ENCODE measurements around the gene ATP5F1A. TPM values are rescaled to one million over a fixed set of nuclear protein-coding genes. Genes with fewer than 3 reads are reported as not detected.

The ATP5F1A gene
- total RNA-seq, 1 experiment from 2014 or later = 479 TPM

- no peak for TF ChIP-seq EZH2 (IDR thresholded peaks at IDR 0.05; ENCODE audit: borderline replicate concordance, low read depth, low read length, poor library complexity, severe bottlenecking)
- TF ChIP-seq, protein P1, sequence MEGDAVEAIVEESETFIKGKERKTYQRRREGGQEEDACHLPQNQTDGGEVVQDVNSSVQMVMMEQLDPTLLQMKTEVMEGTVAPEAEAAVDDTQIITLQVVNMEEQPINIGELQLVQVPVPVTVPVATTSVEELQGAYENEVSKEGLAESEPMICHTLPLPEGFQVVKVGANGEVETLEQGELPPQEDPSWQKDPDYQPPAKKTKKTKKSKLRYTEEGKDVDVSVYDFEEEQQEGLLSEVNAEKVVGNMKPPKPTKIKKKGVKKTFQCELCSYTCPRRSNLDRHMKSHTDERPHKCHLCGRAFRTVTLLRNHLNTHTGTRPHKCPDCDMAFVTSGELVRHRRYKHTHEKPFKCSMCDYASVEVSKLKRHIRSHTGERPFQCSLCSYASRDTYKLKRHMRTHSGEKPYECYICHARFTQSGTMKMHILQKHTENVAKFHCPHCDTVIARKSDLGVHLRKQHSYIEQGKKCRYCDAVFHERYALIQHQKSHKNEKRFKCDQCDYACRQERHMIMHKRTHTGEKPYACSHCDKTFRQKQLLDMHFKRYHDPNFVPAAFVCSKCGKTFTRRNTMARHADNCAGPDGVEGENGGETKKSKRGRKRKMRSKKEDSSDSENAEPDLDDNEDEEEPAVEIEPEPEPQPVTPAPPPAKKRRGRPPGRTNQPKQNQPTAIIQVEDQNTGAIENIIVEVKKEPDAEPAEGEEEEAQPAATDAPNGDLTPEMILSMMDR (conservative IDR thresholded peaks at IDR 0.05; ENCODE audit: low read depth, low read length) = no peak
- no peaks in the 10 kb centered on the region for H3K36me3 ChIP-seq (ENCODE audit: insufficient read depth, low read length, poor library complexity, severe bottlenecking)
- ChIA-PET POLR2A (ENCODE audit: low non-redundant PET) (interaction anchor here (0.6 kb wide), 1 partner anchor 101 kb away, joined by 4 read pairs; no protein-coding TSS in a partner anchor), CTCF (no interaction called here)
- peak within 1 kb of the TSS; percentile 72 for H3K4me3 ChIP-seq (ENCODE audit: low read depth, low read length, poor library complexity, severe bottlenecking)
- H3K9me3 ChIP-seq (ENCODE audit: low read depth, low read length, poor library complexity, severe bottlenecking) = no peaks in the 10 kb centered on the region
- peak; percentile 76 for DNase-seq (ENCODE audit: low spot score)
- intact Hi-C loops (cut with micrococcal nuclease; ENCODE audit: unreplicated experiment) = loop anchor here (2.0 to 10.0 kb wide), 3 partner anchors 100 to 407 kb away; no protein-coding TSS in a partner anchor
- BruUV-seq (replicated peaks) = no TSS peak
- peak within 1 kb of the TSS; percentile 69 for H3K27ac ChIP-seq (ENCODE audit: low read depth, low read length, poor library complexity, severe bottlenecking)
- peaks cover 5% of the 10 kb centered on the region for H3K4me1 ChIP-seq (ENCODE audit: insufficient read depth, low read length, poor library complexity, severe bottlenecking)
- H3K27me3 ChIP-seq (replicated peaks; ENCODE audit: insufficient read depth, low read depth, low read length, poor library complexity) = no peaks in the 10 kb centered on the region
These were observed 26.3 kb downstream of the ATP5F1A start, which contains the start of gene PSTPIP2 for GRCh38 chr18:46071653-46072375. PSTPIP2 (minus strand) TSS chr18:46072260; CDS start chr18:46072188, 72 bp downstream.

DNA sequence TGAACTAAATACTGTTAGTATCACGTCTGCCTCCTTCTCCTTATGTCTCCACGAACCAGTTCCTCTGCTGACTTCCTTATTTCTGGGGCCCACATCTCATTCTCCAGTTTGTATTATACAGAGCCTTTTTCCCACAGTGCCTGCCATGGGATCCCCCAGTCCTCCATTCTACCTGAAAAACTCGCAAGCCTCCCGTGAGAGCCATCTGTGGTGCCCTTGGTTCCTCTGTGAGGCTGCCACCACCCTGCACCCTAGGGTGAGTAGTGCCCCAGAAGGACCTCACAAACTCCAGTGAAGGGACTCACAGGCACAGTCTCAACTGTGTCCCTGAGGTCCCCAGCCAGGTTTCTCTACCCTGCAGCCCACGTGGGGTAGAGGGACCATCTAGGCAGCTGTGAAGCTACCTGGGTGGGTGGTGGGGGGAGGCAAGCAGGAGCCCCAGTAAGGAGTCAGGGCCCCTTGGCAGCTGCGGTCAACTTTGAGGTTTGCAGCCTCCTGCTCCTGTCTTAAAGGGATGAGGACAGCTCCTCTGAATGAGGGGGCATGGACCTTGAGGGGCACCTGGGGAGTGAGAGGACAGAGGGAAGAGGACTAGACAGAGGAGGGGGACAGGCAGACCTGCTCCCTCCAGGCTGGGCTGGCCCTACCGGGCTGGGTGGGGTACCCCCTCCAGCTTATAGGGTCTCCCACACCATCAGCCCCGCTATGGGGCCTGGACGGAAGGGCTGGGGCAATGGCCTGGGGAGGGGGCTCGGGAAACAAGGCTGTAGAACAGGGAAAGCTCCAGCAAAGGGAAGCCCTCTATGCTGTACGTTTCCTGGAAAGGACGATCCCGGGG lies 27.1 kb downstream of the ATP5F1A start:
- no peaks in the 10 kb centered on the region for H3K27me3 ChIP-seq (replicated peaks; ENCODE audit: insufficient read depth, low read depth, low read length, poor library complexity)
- H3K36me3 ChIP-seq (ENCODE audit: insufficient read depth, low read length, poor library complexity, severe bottlenecking) = no peaks in the 10 kb centered on the region
- no TSS peak for BruUV-seq (replicated peaks)
- peak overlapping the region; percentile 72 for H3K4me3 ChIP-seq (ENCODE audit: low read depth, low read length, poor library complexity, severe bottlenecking)
- intact Hi-C loops (cut with micrococcal nuclease; ENCODE audit: unreplicated experiment) = loop anchor here (5.0 to 10.0 kb wide), 2 partner anchors 99 to 146 kb away; no protein-coding TSS in a partner anchor
- peaks cover 5% of the 10 kb centered on the region for H3K4me1 ChIP-seq (ENCODE audit: insufficient read depth, low read length, poor library complexity, severe bottlenecking)
- CTCF ChIA-PET = no interaction called here
- no peak for DNase-seq (ENCODE audit: low spot score)
- POLR2A ChIA-PET (ENCODE audit: low non-redundant PET) = interaction anchor here (0.6 kb wide), 1 partner anchor 100 kb away, joined by 4 read pairs; no protein-coding TSS in a partner anchor
- no peaks in the 10 kb centered on the region for H3K9me3 ChIP-seq (ENCODE audit: low read depth, low read length, poor library complexity, severe bottlenecking)
- peak overlapping the region; percentile 69 for H3K27ac ChIP-seq (ENCODE audit: low read depth, low read length, poor library complexity, severe bottlenecking)
- TF ChIP-seq, protein P1 (conservative IDR thresholded peaks at IDR 0.05; ENCODE audit: low read depth, low read length) = no peak
- no peak for TF ChIP-seq EZH2 (IDR thresholded peaks at IDR 0.05; ENCODE audit: borderline replicate concordance, low read depth, low read length, poor library complexity, severe bottlenecking)

DNA sequence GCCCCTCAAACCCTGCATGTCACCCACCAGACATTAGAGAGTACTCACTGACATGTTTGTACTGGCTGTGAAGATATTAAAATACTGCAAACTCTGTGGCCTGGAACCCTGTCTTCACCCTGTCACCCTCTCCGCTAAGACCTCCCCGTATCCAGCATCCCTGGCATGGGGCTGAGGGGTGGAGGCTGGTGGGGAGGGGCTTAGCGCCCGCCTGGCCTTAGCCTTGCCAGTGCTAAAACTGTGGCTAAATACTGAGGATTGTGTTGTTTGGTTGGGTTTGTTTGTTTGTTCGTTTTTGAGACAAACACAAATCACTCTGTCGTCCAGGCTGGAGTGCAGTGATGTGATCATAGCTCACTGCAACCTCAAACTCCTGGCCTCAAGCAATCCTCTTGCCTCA lies 27.9 kb downstream of the ATP5F1A start:
- intact Hi-C loops (cut with micrococcal nuclease; ENCODE audit: unreplicated experiment) = loop anchor here (5.0 to 10.0 kb wide), 2 partner anchors 98 to 145 kb away; no protein-coding TSS in a partner anchor
- TSS peak; percentile 17 for BruUV-seq (replicated peaks)
- no peak overlapping the region for H3K4me3 ChIP-seq (ENCODE audit: low read depth, low read length, poor library complexity, severe bottlenecking)
- ChIA-PET POLR2A (ENCODE audit: low non-redundant PET) (no interaction called here), CTCF (no interaction called here)
- TF ChIP-seq EZH2 (IDR thresholded peaks at IDR 0.05; ENCODE audit: borderline replicate concordance, low read depth, low read length, poor library complexity, severe bottlenecking) = no peak
- TF ChIP-seq, protein P1 (conservative IDR thresholded peaks at IDR 0.05; ENCODE audit: low read depth, low read length) = no peak
- H3K4me1 ChIP-seq (ENCODE audit: insufficient read depth, low read length, poor library complexity, severe bottlenecking) = peaks cover 5% of the 10 kb centered on the region
- no peaks in the 10 kb centered on the region for H3K9me3 ChIP-seq (ENCODE audit: low read depth, low read length, poor library complexity, severe bottlenecking)
- no peaks in the 10 kb centered on the region for H3K27me3 ChIP-seq (replicated peaks; ENCODE audit: insufficient read depth, low read depth, low read length, poor library complexity)
- no peak overlapping the region for H3K27ac ChIP-seq (ENCODE audit: low read depth, low read length, poor library complexity, severe bottlenecking)
- H3K36me3 ChIP-seq (ENCODE audit: insufficient read depth, low read length, poor library complexity, severe bottlenecking) = no peaks in the 10 kb centered on the region
- no peak for DNase-seq (ENCODE audit: low spot score)

Measured in A673 (cell line).